ENCODE measurements around the gene HOXB6.

HOXB6 gene

GRCh38 chr17:48624118-48624517 lies 19.3 kb upstream of the HOXB6 start:
- DNase-seq, result no peak

- DNase-seq, result no peak
These were observed 18.8 kb upstream of the HOXB6 start for GRCh38 chr17:48623583-48623982.

GRCh38 chr17:48622857-48623256 lies 18.1 kb upstream of the HOXB6 start:
- DNase-seq, result no peak

- no peak for DNase-seq
These were observed 16.9 kb upstream of the HOXB6 start for GRCh38 chr17:48621410-48622392.

- DNase-seq, result no peak
These were observed 15.8 kb upstream of the HOXB6 start for GRCh38 chr17:48620461-48621139.

- DNase-seq, result no peak
These were observed 15.2 kb upstream of the HOXB6 start for GRCh38 chr17:48619826-48620449.

GRCh38 chr17:48618256-48618896 lies 13.6 kb upstream of the HOXB6 start:
- peak; percentile 3 to 86 (median 59) for DNase-seq

- no peak for DNase-seq
These were observed 12.9 kb upstream of the HOXB6 start for GRCh38 chr17:48617471-48618255.

GRCh38 chr17:48616717-48617470 lies 12.1 kb upstream of the HOXB6 start:
- no peak for DNase-seq

- DNase-seq, result no peak
These were observed 11.4 kb upstream of the HOXB6 start for GRCh38 chr17:48615963-48616716.

- DNase-seq, result no peak
These were observed 10.5 kb upstream of the HOXB6 start, which contains the start of gene HOXB8 for GRCh38 chr17:48615047-48615962. HOXB8 (minus strand) TSS chr17:48615292; CDS start chr17:48614704, 588 bp downstream.

- no peak for DNase-seq
These were observed 9.3 kb upstream of the HOXB6 start for GRCh38 chr17:48613862-48614694.

GRCh38 chr17:48612854-48613691 lies 8.3 kb upstream of the HOXB6 start:
- DNase-seq, result no peak

GRCh38 chr17:48612456-48612853 lies 7.7 kb upstream of the HOXB6 start:
- DNase-seq, result no peak

GRCh38 chr17:48611681-48612455 lies 7.1 kb upstream of the HOXB6 start:
- no peak for DNase-seq

Measured in amygdala (tissue), 56 donors.